CD4-positive, alpha-beta T cell (primary cell): ENCODE measurements around the gene LANCL2. TPM values are rescaled to one million over a fixed set of nuclear protein-coding genes. Genes with fewer than 3 reads are reported as not detected.

ENCODE experiments used
- ATAC-seq: fragments of 200-7000 bp; cut with Tn5 transposase; one replicate; pipeline ENCODE4 v1.10.0; 2022; ENCODE audit warnings: mild to moderate bottlenecking; ENCODE audit not compliant: poor library complexity
- CTCF ChIA-PET: fragments of 350-600 bp; sonication (Branson Sonifier 250); formaldehyde crosslinking; loops from one replicate; lab custom pipeline; 2021; ENCODE audit warnings: antibody characterized with exemption, inconsistent platforms; lab: Charles Lee
- POLR2A ChIA-PET: fragments of 350-600 bp; sonication (Branson Sonifier 250); formaldehyde crosslinking; loops from one replicate; lab custom pipeline; 2021; ENCODE audit warnings: antibody characterized with exemption, inconsistent platforms; lab: Charles Lee
- DNase-seq, 14 experiments: peaks; one replicate each; pipeline ENCODE4 v3.0.0-alpha.2; 2013 to 2020; ENCODE audit warnings: mixed read lengths in 2 of 14
- H3K27ac ChIP-seq, 2 donors: one replicate each; pipeline versions ENCODE4 v1.5.1 to v1.7.0; 2013; ENCODE audit warnings: low read length in 2 of 2, low read depth in 1 of 2, mild to moderate bottlenecking in 1 of 2
- H3K27me3 ChIP-seq, 2 experiments: 1 replicate in 1 of 2; 2 replicates in 1 of 2; pipeline versions ENCODE4 v1.6.1 to v1.7.0; 2013; ENCODE audit warnings: low read length in 2 of 2, control low read depth in 1 of 2, mild to moderate bottlenecking in 1 of 2, moderate library complexity in 1 of 2; ENCODE audit not compliant: insufficient read depth in 2 of 2, control insufficient read depth in 1 of 2
- H3K36me3 ChIP-seq: one replicate; pipeline ENCODE4 v1.6.1; 2013; ENCODE audit warnings: low read length, control low read depth; ENCODE audit not compliant: insufficient read depth
- H3K4me1 ChIP-seq: one replicate; pipeline ENCODE4 v1.6.1; 2013; ENCODE audit warnings: low read length, control low read depth; ENCODE audit not compliant: insufficient read depth
- H3K4me3 ChIP-seq: one replicate; pipeline ENCODE4 v1.5.1; 2013; ENCODE audit warnings: mild to moderate bottlenecking, low read length, moderate library complexity
- H3K9me3 ChIP-seq, 2 experiments: 1 replicate in 1 of 2; 2 replicates in 1 of 2; pipeline versions ENCODE4 v1.6.1 to v1.7.0; 2013; ENCODE audit warnings: low read length in 2 of 2, mild to moderate bottlenecking in 2 of 2, control low read depth in 1 of 2, moderate library complexity in 1 of 2; ENCODE audit not compliant: control insufficient read depth in 1 of 2, insufficient read depth in 1 of 2
- H3K27ac Mint-ChIP-seq: one replicate; pipeline ENCODE4 v1.8.0; 2020; ENCODE audit warnings: mixed read lengths
- H3K27me3 Mint-ChIP-seq: one replicate; pipeline ENCODE4 v1.8.0; 2021; ENCODE audit warnings: mixed read lengths
- H3K36me3 Mint-ChIP-seq: one replicate; pipeline ENCODE4 v1.8.0; 2021; ENCODE audit warnings: low read depth, mixed read lengths
- H3K4me1 Mint-ChIP-seq: one replicate; pipeline ENCODE4 v1.8.0; 2021; ENCODE audit warnings: low read depth, mixed read lengths
- H3K4me3 Mint-ChIP-seq: one replicate; pipeline ENCODE4 v1.8.0; 2020; ENCODE audit warnings: mild to moderate bottlenecking, mixed read lengths
- H3K9me3 Mint-ChIP-seq: one replicate; pipeline ENCODE4 v1.8.0; 2020; ENCODE audit warnings: mixed read lengths
- CTCF ChIP-seq: fragments of 200-600 bp; IDR thresholded peaks from one replicate; pipeline ENCODE4 v1.8.0; 2022; ENCODE audit warnings: antibody characterized with exemption, mild to moderate bottlenecking
- intact Hi-C, 2 experiments: fragments of 100-400 bp; cut with DNase I in 1 of 2; cut with micrococcal nuclease in 1 of 2; formaldehyde crosslinking; loops; one replicate each; pipeline versions ENCODE4 v1.15.1 to v1.9.0; 2023 to 2025; cut with DNase I, micrococcal nuclease
- total RNA-seq, 174 experiments: library from RNA in 2 of 174; stranded (reverse) in 2 of 174; gene quantifications; one replicate each; pipeline ENCODE4 v1.2.3 and lab custom pipeline; 2021 to 2026

Gene LANCL2
- total RNA-seq, 2 experiments from 2014 or later, result 7.1 to 9.0 TPM

- Histone ChIP-seq H3K36me3 (peaks cover 21% of the 10 kb centered on the region), H3K9me3 (peaks cover 0 to 5% of the 10 kb centered on the region in 2 experiments), H3K27ac (peak overlapping the region; percentile 24 to 62), H3K4me3 (no peak overlapping the region), H3K27me3 (no peaks in the 10 kb centered on the region), H3K4me1 (peaks cover 82% of the 10 kb centered on the region)
- no peaks in the 10 kb centered on the region for H3K9me3 Mint-ChIP-seq
- DNase-seq (no peak), ATAC-seq (no peak)
- H3K4me3 Mint-ChIP-seq, result peak overlapping the region; percentile 58
- H3K27me3 Mint-ChIP-seq, result no peaks in the 10 kb centered on the region
- intact Hi-C loops, result loop anchor here in 1 of 2 experiments (5.0 to 10.0 kb wide), 3 partner anchors 35 to 105 kb away; partner anchors contain the start of gene VOPP1
- POLR2A ChIA-PET, result interaction anchor here (1.5 to 4.4 kb wide), 3 partner anchors 14 to 106 kb away, joined by 5 to 42 read pairs (median 39); partner anchors contain the start of gene VOPP1
- peaks cover 85% of the 10 kb centered on the region for H3K4me1 Mint-ChIP-seq
- TF ChIP-seq CTCF, result no peak
- H3K27ac Mint-ChIP-seq, result peak overlapping the region; percentile 89
- CTCF ChIA-PET, result no interaction called here
- H3K36me3 Mint-ChIP-seq, result peaks cover 61% of the 10 kb centered on the region
Observed at GRCh38 chr7:55467047-55467593, 102.0 kb downstream of the LANCL2 start.

- H3K9me3 Mint-ChIP-seq, result no peaks in the 10 kb centered on the region
- H3K36me3 ChIP-seq, result peaks cover 24% of the 10 kb centered on the region
- CTCF ChIA-PET, result interaction anchor here (1.3 to 1.5 kb wide), 4 partner anchors 35 to 103 kb away, joined by 3 to 4 read pairs (median 3); no protein-coding TSS in a partner anchor
- intact Hi-C loops, result loop anchor here in 1 of 2 experiments (5.0 to 10.0 kb wide), 3 partner anchors 36 to 104 kb away; partner anchors contain the start of gene VOPP1
- peak overlapping the region; percentile 62 to 79 for H3K27ac ChIP-seq
- H3K4me1 ChIP-seq, result peaks cover 88% of the 10 kb centered on the region
- H3K4me3 Mint-ChIP-seq, result peak overlapping the region; percentile 11
- H3K4me1 Mint-ChIP-seq, result peaks cover 76% of the 10 kb centered on the region
- no peaks in the 10 kb centered on the region for H3K27me3 ChIP-seq
- no peak overlapping the region for H3K4me3 ChIP-seq
- no peak for TF ChIP-seq CTCF
- H3K36me3 Mint-ChIP-seq, result peaks cover 51% of the 10 kb centered on the region
- ATAC-seq (no peak), DNase-seq (no peak)
- H3K27me3 Mint-ChIP-seq, result no peaks in the 10 kb centered on the region
- H3K9me3 ChIP-seq, result peaks cover 0 to 3% of the 10 kb centered on the region in 2 experiments
- POLR2A ChIA-PET, result interaction anchor here (0.6 to 4.4 kb wide), 21 partner anchors 8 to 709 kb away, joined by 3 to 42 read pairs (median 4); partner anchors contain the start of genes LANCL2, SEC61G, SUMF2 and VOPP1
- H3K27ac Mint-ChIP-seq, result peak overlapping the region; percentile 89
Observed at GRCh38 chr7:55468495-55468894, 103.4 kb downstream of the LANCL2 start.

GRCh38 chr7:55469271-55469681 lies 104.1 kb downstream of the LANCL2 start:
- Mint-ChIP-seq H3K4me1 (peaks cover 76% of the 10 kb centered on the region), H3K4me3 (peak overlapping the region; percentile 82), H3K9me3 (no peaks in the 10 kb centered on the region), H3K27ac (peak overlapping the region; percentile 89), H3K36me3 (peaks cover 52% of the 10 kb centered on the region), H3K27me3 (no peaks in the 10 kb centered on the region)
- H3K4me3 ChIP-seq, result no peak overlapping the region
- H3K36me3 ChIP-seq, result peaks cover 16% of the 10 kb centered on the region
- ChIA-PET CTCF (interaction anchor here (1.3 to 1.5 kb wide), 5 partner anchors 36 to 105 kb away, joined by 3 to 4 read pairs (median 3); no protein-coding TSS in a partner anchor), POLR2A (interaction anchor here (0.6 to 4.4 kb wide), 26 partner anchors 9 to 710 kb away, joined by 3 to 42 read pairs (median 4); partner anchors contain the start of genes LANCL2, SEC61G, SUMF2 and VOPP1)
- ATAC-seq, result peak; percentile 89
- H3K27me3 ChIP-seq, result no peaks in the 10 kb centered on the region
- peaks cover 88% of the 10 kb centered on the region for H3K4me1 ChIP-seq
- DNase-seq, result peak in 13 of 14 experiments; percentile 25 to 79 (median 46)
- no peaks in the 10 kb centered on the region for H3K9me3 ChIP-seq
- intact Hi-C loops, result loop anchor here in 1 of 2 experiments (5.0 to 10.0 kb wide), 3 partner anchors 37 to 103 kb away; partner anchors contain the start of gene VOPP1
- no peak for TF ChIP-seq CTCF
- H3K27ac ChIP-seq, result peak overlapping the region; percentile 66 to 79
